GM23338 (cell line): Measurements from ENCODE around the gene CAPS. TPM values are rescaled to one million over a fixed set of nuclear protein-coding genes. Genes with fewer than 3 reads are reported as not detected.

Experiments used
- ATAC-seq: fragments of 200-7000 bp; cut with Tn5 transposase; 3 replicates; pipeline ENCODE4 v1.9.1; 2020
- DNase-seq: peaks from one replicate; pipeline ENCODE4 v3.0.0-alpha.2; 2015; ENCODE audit warnings: low spot score
- H2AFZ ChIP-seq: fragments of 200-600 bp; sonication (generic); 2 replicates; pipeline ENCODE4 v1.8.0; 2016; ENCODE audit warnings: antibody characterized with exemption, mild to moderate bottlenecking, moderate library complexity
- H3F3A ChIP-seq: fragments of 200-600 bp; sonication (generic); replicated peaks from 2 replicates; pipeline ENCODE4 v1.8.0; 2017; ENCODE audit warnings: antibody characterized with exemption, mixed run types, low read depth
- H3K27ac ChIP-seq: fragments of 200-600 bp; sonication (generic); 2 replicates; pipeline ENCODE4 v1.6.1; 2016; ENCODE audit warnings: low read depth
- H3K27me3 ChIP-seq: fragments of 200-600 bp; sonication (generic); 2 replicates; pipeline ENCODE4 v1.8.0; 2016; ENCODE audit warnings: mild to moderate bottlenecking, mixed run types, moderate library complexity; ENCODE audit not compliant: insufficient read depth
- H3K36me3 ChIP-seq: fragments of 200-600 bp; sonication (generic); 2 replicates; pipeline ENCODE4 v1.8.0; 2016; ENCODE audit warnings: mild to moderate bottlenecking; ENCODE audit not compliant: insufficient read depth
- H3K4me1 ChIP-seq: fragments of 200-600 bp; sonication (generic); 2 replicates; pipeline ENCODE4 v1.8.0; 2016; ENCODE audit warnings: mild to moderate bottlenecking, moderate library complexity; ENCODE audit not compliant: insufficient read depth
- H3K4me2 ChIP-seq: fragments of 200-600 bp; sonication (generic); 2 replicates; pipeline ENCODE4 v1.7.1; 2017; ENCODE audit warnings: mixed run types
- H3K4me3 ChIP-seq: fragments of 200-600 bp; sonication (generic); 2 replicates; pipeline ENCODE4 v1.6.1; 2016; ENCODE audit warnings: mixed run types
- H3K79me2 ChIP-seq: fragments of 200-600 bp; sonication (generic); replicated peaks from 2 replicates; pipeline ENCODE4 v1.8.0; 2017; ENCODE audit warnings: mild to moderate bottlenecking; ENCODE audit not compliant: insufficient read depth
- H3K9me2 ChIP-seq: fragments of 200-600 bp; sonication (generic); 2 replicates; pipeline ENCODE4 v1.8.0; 2017; ENCODE audit not compliant: insufficient read depth
- H4K20me1 ChIP-seq: fragments of 200-600 bp; sonication (generic); replicated peaks from 2 replicates; pipeline ENCODE4 v1.8.0; 2017; ENCODE audit warnings: mild to moderate bottlenecking; ENCODE audit not compliant: insufficient read depth
- H3K27ac Mint-ChIP-seq: 2 replicates; pipeline ENCODE4 v1.8.0; 2020; ENCODE audit warnings: inconsistent platforms, mild to moderate bottlenecking, moderate library complexity, mixed read lengths
- H3K27me3 Mint-ChIP-seq: 3 replicates; pipeline ENCODE4 v1.8.0; 2022; ENCODE audit warnings: low read depth, mild to moderate bottlenecking, moderate library complexity, mixed read lengths, inconsistent platforms; ENCODE audit not compliant: insufficient read depth, poor library complexity
- H3K36me3 Mint-ChIP-seq: 3 replicates; pipeline ENCODE4 v1.8.0; 2021; ENCODE audit warnings: low read depth, mild to moderate bottlenecking, inconsistent platforms, moderate library complexity, mixed read lengths
- H3K4me1 Mint-ChIP-seq: 3 replicates; pipeline ENCODE4 v1.8.0; 2020; ENCODE audit warnings: mild to moderate bottlenecking, inconsistent platforms, mixed read lengths
- H3K4me3 Mint-ChIP-seq: 3 replicates; pipeline ENCODE4 v1.8.0; 2021; ENCODE audit warnings: moderate library complexity, mild to moderate bottlenecking, inconsistent platforms, mixed read lengths
- H3K9me3 Mint-ChIP-seq: 3 replicates; pipeline ENCODE4 v1.8.0; 2020; ENCODE audit warnings: moderate library complexity, mild to moderate bottlenecking, inconsistent platforms, mixed read lengths
- CREB1 ChIP-seq: fragments of 250-450 bp; sonication (Bioruptor Pico); IDR thresholded peaks from 2 replicates; pipeline ENCODE4 v1.5.0; 2020; ENCODE audit warnings: low read depth, mild to moderate bottlenecking, moderate library complexity
- ETS1 ChIP-seq: IDR thresholded peaks from 2 replicates; pipeline ENCODE4 v1.6.1; 2016; ENCODE audit warnings: antibody characterized with exemption
- EZH2 ChIP-seq: fragments of 200-600 bp; sonication (generic); IDR thresholded peaks from one replicate; pipeline ENCODE4 v1.8.0; 2017; ENCODE audit warnings: antibody characterized with exemption, mild to moderate bottlenecking, low read depth; ENCODE audit not compliant: unreplicated experiment
- EZH2phosphoT487 ChIP-seq: fragments of 200-600 bp; sonication (generic); IDR thresholded peaks from one replicate; pipeline ENCODE4 v1.8.1; 2018; ENCODE audit warnings: antibody characterized with exemption; ENCODE audit not compliant: unreplicated experiment
- JUNB ChIP-seq: IDR thresholded peaks from one replicate; pipeline ENCODE4 v1.6.1; 2016; ENCODE audit warnings: antibody characterized with exemption; ENCODE audit not compliant: unreplicated experiment
- NANOG ChIP-seq: IDR thresholded peaks from 2 replicates; pipeline ENCODE4 v1.6.1; 2016; ENCODE audit warnings: antibody characterized with exemption, borderline replicate concordance
- POLR2AphosphoS5 ChIP-seq: IDR thresholded peaks from 2 replicates; pipeline ENCODE4 v1.6.1; 2016; ENCODE audit warnings: antibody characterized with exemption, low read depth
- REST ChIP-seq: IDR thresholded peaks from one replicate; pipeline ENCODE4 v1.6.1; 2018; ENCODE audit warnings: antibody characterized with exemption; ENCODE audit not compliant: unreplicated experiment
- STAT1 ChIP-seq: IDR thresholded peaks from one replicate; pipeline ENCODE4 v1.6.1; 2016; ENCODE audit warnings: antibody characterized with exemption; ENCODE audit not compliant: unreplicated experiment
- ZNF114 ChIP-seq: fragments of 250-450 bp; sonication (Bioruptor Pico); IDR thresholded peaks from 2 replicates; pipeline ENCODE4 v1.5.0; 2020; ENCODE audit warnings: mild to moderate bottlenecking, moderate library complexity
- ZNF331 ChIP-seq: fragments of 250-450 bp; sonication (Bioruptor Pico); IDR thresholded peaks from 2 replicates; pipeline ENCODE4 v1.5.0; 2020; ENCODE audit warnings: low read depth, mild to moderate bottlenecking, moderate library complexity
- ZNF462 ChIP-seq: fragments of 250-450 bp; sonication (Bioruptor Pico); IDR thresholded peaks from 2 replicates; pipeline ENCODE4 v1.5.0; 2020; ENCODE audit warnings: mild to moderate bottlenecking, moderate library complexity
- polyA plus RNA-seq: library from polyadenylated mRNA; unstranded; fragments of >200 nt; fragmentation: Nextera tagmentation; extraction: Ambion mirVana; gene quantifications from 2 replicates; pipeline ENCODE4 v1.2.1, GENCODE V29; 2016
- total RNA-seq: library from RNA; depleted of rRNA; stranded (reverse); fragments of >200 nt; shearing (Covaris generic); gene quantifications from 2 replicates; pipeline ENCODE4 v1.2.3, GENCODE V29; 2014
- TF ChIP-seq, protein P1 (sequence below), 2 experiments: fragments of 200-600 bp in 1 of 2; sonication (generic) in 1 of 2; conservative IDR thresholded peaks; 2 replicates each; pipeline versions ENCODE4 v1.5.1 to v1.6.1; 2016 to 2017; ENCODE audit warnings: antibody characterized with exemption in 2 of 2, low read depth in 2 of 2, mild to moderate bottlenecking in 2 of 2, moderate library complexity in 1 of 2

Gene CAPS
- total and polyA plus RNA-seq, 2 experiments from 2014 or later, result 1.5 to 3.2 TPM

- Histone ChIP-seq H3K36me3 (no peaks in the 10 kb centered on the region), H3K4me1 (peaks cover 4% of the 10 kb centered on the region; the same call in 1 of the 2 replicates), H3K4me3 (no peak overlapping the region), H3F3A (no peaks in the 10 kb centered on the region), H3K27me3 (no peaks in the 10 kb centered on the region), H2AFZ (no peak overlapping the region), H3K9me2 (no peaks in the 10 kb centered on the region), H3K79me2 (peaks cover 6% of the 10 kb centered on the region), H4K20me1 (peaks cover 14% of the 10 kb centered on the region; the same call in 1 of the 2 replicates), H3K27ac (no peak overlapping the region), H3K4me2 (no peak overlapping the region)
- DNase-seq, result no peak
- Mint-ChIP-seq H3K27ac (no peak overlapping the region), H3K27me3 (peaks cover 10% of the 10 kb centered on the region), H3K4me3 (no peak overlapping the region), H3K9me3 (no peaks in the 10 kb centered on the region), H3K4me1 (no peaks in the 10 kb centered on the region; the same call in 1 of the 3 replicates), H3K36me3 (peaks cover 6% of the 10 kb centered on the region)
- ATAC-seq, result no peak
- TF ChIP-seq REST, result no peak
- no peak for TF ChIP-seq CREB1
- no peak for TF ChIP-seq EZH2
- TF ChIP-seq NANOG, result no peak
- TF ChIP-seq, protein P1, sequence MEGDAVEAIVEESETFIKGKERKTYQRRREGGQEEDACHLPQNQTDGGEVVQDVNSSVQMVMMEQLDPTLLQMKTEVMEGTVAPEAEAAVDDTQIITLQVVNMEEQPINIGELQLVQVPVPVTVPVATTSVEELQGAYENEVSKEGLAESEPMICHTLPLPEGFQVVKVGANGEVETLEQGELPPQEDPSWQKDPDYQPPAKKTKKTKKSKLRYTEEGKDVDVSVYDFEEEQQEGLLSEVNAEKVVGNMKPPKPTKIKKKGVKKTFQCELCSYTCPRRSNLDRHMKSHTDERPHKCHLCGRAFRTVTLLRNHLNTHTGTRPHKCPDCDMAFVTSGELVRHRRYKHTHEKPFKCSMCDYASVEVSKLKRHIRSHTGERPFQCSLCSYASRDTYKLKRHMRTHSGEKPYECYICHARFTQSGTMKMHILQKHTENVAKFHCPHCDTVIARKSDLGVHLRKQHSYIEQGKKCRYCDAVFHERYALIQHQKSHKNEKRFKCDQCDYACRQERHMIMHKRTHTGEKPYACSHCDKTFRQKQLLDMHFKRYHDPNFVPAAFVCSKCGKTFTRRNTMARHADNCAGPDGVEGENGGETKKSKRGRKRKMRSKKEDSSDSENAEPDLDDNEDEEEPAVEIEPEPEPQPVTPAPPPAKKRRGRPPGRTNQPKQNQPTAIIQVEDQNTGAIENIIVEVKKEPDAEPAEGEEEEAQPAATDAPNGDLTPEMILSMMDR (conservative IDR thresholded peaks at IDR 0.05; ENCODE audit: low read depth in 2 of 2), result no peak
- TF ChIP-seq ZNF114 (CRISPR knock-in tag), result no peak
- TF ChIP-seq STAT1, result no peak
- TF ChIP-seq JUNB, result no peak
- TF ChIP-seq ZNF462 (CRISPR knock-in tag), result no peak
- TF ChIP-seq ETS1, result no peak
- no peak for TF ChIP-seq EZH2phosphoT487
- no peak; the same call in 1 of the 2 replicates for TF ChIP-seq POLR2AphosphoS5
- TF ChIP-seq ZNF331 (CRISPR knock-in tag), result no peak
Observed at GRCh38 chr19:5893907-5894703, 19.9 kb upstream of the CAPS start.
